T-helper 9 cell (primary cell): Measurements from ENCODE around the gene RETSAT.
"Not testable (repeated sequence)": the region's sequence is repeated elsewhere in the genome, so short reads cannot be mapped to it uniquely, and the experiment has no call there.

Experiments used
- DNase-seq: peaks from one replicate; pipeline ENCODE4 v3.0.0-alpha.2; 2020
- total RNA-seq, 2 donors: gene quantifications; one replicate each; lab custom pipeline; 2026; lab: John Stamatoyannopoulos, UW

The RETSAT gene
- total RNA-seq, result 41.3 to 53.2 reads per million in 2 donors

DNA sequence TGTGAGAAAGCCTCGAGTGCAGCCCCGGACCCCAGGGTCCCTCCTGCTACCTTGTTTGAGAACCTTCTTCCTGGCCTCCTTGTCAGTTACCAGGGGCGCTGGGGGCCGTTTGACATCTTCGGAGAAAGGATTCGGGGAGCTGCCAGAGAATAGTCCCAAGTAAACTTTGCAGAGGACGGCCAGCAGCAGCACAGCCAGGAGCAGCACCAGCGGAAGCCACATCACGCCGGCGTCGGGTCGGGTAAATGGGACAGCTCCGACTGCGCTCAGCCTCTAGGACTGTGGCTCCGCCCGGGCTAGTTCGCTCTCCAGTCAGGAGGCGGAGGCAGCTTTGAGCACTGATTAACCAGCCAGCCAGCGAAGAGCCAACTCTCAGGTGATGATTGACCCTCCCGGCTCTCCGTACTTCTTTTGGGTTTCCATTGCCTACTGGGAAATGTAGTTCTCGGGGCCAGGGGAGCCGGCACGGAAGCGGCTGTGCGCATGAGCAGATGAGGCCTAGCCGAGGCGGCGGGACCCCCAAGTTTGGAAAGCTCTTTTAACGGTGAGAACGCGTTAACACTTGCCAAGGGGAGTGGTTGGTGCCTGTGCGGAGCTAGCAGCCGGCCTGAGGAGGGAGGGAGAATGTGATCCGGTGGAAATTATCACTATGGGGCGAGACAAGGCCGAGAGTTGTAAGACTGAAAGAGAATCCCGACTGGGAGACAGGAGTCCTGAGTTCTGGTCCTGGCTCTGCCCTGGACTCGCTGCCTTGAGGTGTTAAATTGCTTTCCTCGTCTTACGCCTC lies at the start of gene RETSAT, which contains the start of gene ELMOD3:
Gene RETSAT (minus strand): TSS at position 243 of the 787 bp plus-strand sequence. CDS start 21 bp downstream, at position 222.
Gene ELMOD3 (plus strand): TSS at position 484 of the 787 bp plus-strand sequence. CDS start 2,430 bp downstream, outside the sequence.
- peak; percentile 93 for DNase-seq

DNA sequence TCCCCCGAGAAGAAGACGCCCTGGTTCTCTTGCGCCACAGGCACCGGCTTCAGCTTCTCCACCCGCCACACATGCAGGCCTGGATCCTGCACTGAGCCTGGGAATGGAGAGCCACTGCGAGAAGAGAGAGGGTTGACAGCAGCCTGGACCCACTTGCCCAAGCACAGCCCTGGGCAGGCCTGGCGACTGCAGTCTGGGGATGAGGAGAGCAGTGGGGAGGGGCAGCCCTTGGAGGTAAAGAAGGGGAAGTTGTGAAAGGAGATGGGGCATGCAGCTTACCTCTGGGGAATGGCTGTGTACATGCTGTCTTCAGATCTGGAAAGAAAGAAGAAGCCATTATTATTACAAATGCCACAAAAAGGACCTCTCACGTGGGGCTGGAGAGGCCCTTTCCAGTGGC lies 47.5 kb upstream of the RETSAT start:
- no peak for DNase-seq

DNA sequence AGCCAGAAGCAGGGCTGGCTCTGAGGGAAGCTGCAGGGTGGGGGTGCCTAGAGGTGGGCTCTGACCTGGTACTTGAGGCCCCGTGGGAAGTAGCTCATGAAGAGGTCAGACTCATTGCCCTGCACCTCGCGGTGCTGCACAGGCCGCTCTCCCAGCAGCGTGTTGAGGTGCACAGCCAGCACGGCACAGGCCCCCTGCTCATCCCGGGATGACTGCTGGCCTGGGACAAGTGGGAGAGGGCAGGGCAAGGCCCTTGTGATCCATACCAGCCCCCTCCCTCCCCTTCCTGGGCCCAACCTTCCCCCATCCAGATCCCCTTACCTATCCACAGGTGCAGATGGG lies 47.1 kb upstream of the RETSAT start:
- no peak for DNase-seq

DNA sequence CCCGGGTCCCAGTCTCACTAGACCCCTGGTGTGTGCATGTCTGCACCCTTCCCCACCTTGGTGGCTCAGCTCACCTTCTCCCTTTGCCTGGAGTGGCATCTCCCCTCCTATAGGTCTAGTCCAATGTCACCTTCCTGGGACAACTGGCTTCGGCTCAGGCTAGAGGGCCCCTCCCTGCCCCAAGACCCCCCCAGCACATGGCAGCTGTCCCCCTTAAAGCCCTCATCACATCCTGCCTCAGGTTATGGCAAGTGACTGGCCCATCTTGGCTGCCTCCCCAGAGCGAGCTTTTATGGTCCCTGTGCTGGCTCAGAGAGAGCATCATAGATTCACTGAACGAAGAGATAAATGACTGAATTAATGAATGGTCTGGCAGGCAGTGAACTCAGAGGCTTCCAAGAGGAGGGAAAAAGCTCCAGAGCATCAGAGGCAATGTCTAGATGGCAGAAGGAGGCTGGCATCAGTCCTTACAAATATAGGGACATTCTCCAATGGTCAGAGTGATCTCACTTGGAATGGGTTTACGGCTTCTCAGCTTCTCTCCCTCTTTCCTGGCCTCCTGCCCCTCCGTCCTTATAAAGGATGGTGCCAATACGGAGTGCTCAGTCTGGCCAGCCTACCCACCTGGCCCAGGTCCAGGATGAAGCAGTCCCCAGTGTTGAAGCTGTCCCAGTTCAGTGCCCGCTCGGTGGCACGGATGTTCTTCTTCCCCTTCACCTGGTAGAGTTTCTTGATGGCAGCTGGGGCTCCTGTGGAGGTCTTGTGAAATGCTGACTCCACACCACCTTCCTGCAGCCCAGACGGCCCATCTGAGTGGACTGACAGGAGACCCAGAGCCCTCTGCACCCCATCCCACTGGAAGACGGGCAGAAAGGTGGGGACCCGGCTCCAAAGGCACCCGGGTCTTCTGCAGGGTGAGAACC lies 46.5 kb upstream of the RETSAT start:
- DNase-seq, result no peak

DNA sequence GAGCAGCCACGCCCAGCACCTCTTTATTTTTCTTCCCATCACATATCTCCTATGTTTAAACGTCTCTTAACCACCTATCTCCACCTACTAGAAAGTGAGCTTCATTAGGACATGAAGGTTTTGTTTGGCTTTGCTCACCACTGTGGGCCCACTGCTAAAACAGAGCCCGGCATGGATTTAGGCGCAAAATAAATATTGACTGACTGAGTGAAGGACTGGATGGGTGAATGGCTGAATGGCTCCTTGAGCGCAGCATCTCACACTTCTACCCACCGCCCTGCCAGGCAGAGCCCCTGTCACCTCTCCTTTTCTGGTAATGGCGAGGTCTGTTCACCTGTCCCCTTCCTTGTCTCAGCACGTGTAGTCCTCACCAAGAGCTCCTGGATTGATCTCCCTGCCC lies 45.7 kb upstream of the RETSAT start:
- no peak for DNase-seq

DNA sequence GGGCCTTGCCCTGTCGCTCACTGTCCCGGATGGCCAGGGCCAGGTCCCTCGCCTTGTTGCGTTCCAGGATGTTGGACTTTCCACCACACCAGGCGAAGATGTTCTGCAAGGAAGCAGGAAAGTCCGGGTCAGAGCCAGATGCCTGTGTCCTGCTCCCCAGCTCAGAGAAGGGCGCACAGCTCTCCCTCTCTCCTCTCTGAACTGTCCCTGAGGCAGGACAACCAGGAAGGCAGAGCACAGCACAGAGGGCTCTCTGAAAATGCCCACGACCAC lies 44.8 kb upstream of the RETSAT start:
- no peak for DNase-seq

DNA sequence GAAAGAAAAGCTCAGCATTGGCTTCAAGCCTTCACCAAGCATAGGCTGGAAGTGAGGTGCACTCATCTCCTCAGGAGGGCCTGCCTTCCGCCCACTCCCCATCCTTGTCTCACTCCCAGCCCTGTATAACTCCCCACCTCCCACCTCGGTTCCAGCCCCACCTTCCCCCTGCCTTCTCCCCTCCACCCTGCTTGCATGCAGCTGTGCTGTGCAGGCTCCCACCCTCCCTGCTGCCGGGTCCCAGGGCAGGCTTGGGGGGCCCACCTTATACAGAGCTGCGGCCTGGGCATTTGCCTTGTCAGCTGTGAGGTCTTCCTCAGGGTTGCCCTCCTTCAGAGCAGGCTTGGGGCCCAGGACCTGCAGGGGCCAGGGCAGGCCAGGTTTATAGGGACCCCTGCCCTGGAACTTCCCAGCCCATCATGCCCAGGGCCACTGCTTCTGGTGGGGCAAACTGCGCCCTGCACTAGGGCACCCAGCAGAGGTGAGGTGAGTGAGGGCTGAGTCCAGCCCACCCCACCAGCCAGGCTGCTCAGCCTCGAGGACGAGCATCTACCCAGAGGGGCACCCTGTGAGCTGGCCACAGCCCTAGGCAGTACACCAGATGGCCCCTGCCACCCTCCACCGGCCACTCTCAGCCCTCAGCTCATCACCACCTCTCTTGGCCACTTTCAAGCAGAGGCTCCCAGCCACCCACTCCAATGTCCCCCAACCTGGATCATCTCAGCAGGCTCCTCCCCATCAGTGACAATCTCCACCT lies 44.3 kb upstream of the RETSAT start:
- DNase-seq, result no peak

DNA sequence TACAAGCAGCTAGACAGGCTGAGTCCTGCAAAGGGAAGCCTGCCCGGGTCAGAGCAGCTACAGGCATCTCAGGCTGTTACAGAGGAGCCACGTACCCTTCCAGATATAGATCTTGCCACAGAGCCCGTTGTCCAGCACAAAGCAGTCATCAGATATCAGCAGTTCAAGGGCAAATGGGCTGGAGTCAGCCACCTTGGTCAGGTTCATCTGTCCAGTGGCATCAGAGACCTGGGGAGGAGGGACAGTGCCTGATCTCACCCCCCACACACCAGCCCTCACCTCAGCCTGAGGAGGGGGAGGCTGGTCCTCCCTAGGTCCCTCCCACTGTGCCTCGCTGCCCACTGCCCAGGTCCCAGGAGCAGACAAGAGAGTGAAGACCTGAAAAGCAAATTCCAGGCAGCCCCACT lies 43.6 kb upstream of the RETSAT start:
- no peak for DNase-seq

DNA sequence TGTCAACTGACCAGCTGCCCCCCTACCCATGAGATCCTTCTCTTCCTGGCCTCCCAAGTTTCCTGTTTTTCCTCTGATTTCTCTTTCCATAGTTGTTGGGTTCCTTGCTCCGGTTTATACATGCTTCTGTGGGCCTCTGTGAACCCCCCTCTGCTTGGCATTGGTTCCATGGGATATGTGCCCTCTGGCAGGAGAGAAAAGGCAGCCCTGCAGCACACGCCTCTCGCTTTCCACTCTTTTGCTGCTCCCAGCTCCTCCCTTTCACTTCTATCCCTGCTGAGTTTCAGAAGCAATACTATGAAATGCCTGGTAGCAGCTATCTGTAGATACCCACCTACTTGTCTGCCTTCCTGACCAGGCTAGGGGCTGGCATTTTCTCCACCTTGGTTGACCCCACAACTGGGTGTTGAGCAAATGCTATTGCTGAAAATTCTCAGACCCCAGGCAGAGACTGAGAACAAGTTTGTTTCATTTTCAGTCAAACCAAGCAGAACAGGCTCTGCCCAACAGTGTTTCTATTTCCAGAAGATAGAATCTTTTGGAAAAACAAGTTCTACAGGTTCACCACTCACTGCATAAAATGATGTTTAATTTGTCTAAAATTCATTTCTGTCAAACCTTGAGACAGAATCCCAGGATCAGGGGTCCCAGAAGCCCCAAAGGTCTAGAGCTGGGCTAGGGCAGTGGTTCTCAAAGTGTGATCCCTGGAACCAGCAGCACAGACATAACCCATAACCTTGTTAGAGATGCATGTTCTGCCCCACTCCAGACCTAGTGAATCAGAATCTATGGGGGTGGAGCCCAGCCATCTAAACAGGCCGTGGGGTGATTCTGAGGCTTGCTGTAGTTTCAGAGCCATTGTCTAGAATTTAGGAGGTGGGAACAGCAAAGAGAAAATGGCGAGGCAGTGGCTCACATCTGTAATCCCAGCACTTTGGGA lies 42.5 kb upstream of the RETSAT start:
- no peak for DNase-seq

DNA sequence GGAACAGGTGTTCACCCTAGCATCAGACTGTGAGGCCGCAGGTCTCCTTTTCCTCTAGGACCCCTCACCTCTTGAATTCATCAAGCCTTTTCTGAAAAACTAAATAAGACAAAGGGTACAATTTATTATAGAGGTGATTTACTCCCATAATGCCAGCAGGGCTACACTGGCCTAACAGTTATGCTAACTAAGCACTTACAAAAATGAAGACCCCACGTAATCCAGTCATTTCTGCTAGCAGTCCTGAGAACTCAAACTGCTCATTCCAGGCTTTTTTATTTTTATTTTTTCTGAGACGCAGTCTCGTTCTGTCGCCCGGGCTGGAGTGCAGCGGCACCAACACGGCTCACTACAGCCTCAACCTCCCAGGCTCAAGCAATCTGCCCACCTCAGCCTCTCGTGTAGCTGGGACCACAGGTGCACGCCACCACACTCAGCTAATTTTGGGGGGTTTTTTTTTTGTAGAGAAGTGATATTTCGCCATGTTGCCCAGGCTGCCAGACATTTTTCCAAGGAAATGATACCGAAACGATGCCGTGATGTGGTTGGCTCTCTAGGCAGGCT lies 41.7 kb upstream of the RETSAT start:
- no peak for DNase-seq

DNA sequence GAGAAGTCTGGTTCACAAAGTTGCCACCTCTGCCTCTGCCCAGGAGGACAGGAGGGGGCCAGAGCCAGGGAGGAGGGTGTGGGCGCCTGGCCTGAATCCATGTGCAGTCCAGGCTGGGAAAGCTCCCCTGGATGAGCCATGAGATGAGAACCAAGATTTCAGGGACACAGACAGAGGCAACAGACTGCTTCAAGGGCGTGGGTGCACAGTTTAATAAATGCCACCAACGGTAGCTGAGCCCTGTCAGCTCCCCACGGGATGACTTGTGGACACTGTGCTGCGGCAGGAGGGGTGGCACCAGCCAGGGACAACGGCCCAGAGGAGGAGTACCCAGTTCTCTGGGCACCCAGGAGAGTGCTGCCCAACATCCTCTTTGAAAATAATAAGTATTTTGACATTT lies 40.6 kb upstream of the RETSAT start:
- no peak for DNase-seq

DNA sequence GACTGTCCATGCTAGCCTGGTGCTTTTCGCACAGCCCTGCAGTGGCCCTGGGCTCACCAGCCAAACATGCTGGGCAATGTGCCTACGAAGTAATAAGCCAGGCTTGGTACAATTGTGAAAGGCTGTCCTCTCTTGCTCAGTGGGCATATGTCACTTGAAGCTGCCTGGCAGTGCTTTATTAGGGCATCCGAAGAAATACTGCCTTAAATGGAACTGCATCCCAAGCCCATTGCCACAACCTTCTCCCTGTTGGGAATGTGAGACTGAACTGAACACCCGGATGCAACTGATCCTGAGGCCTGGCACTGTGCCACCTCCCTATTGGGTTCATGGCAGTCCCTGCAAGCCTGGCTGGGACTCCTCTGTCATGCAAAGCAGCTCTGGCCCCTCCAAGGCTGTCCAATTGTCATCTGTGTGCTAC lies 39.9 kb upstream of the RETSAT start:
- DNase-seq, result no peak

DNA sequence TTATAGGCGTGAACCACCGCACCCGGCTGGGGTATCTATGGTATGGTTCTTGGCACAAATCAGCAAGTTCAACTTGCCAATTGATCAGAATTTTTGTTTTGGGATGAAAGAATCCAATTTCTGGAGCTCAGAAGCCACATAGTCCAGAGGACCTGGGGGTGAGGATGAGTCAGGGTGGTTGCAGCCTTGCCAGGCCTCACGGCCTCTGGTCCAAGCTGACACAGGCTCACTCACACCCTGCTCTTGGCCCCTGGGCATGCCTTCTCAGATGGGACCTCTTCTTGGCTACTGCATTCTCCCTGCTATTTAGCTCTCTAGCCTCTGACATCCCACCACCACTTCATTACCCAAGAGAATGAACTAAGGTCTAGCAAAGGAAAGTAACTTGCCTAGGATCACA lies 39.5 kb upstream of the RETSAT start:
- no peak for DNase-seq

DNA sequence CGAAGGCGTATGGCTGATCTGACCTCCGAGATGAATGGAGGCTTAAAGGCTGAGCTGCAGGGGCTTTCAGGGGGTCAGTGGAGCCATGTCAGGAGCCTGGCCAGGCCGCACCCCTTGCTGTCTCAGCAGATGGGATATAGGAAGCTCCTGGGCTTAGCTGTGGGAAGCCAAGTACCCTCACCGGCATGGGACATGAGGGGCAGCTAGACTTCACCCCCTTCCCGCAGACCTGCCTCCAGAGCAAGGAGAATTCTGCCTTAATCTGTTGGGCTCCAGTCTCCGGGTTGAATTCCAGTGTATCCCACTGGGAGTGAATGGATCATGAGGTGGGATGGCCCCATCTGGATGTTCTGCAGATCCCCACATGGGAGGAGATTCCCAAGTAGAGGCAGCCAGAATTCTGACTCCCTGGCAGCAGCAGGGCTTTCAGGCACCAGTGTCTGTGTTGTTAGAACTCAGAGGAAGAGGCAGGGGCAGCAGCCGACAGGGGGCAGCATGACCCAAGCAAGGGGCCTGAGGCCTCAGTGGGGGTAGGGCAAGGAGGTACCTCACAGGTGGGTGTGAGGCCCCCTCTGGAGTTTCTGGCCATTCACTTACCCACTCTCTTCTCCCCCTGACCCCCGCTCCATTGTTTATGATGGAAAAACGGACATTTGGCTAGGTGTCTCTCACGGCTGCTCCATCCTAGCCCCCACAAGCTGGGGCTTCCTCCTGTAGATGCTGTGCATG lies 36.8 kb upstream of the RETSAT start:
- peak; percentile 68 for DNase-seq

DNA sequence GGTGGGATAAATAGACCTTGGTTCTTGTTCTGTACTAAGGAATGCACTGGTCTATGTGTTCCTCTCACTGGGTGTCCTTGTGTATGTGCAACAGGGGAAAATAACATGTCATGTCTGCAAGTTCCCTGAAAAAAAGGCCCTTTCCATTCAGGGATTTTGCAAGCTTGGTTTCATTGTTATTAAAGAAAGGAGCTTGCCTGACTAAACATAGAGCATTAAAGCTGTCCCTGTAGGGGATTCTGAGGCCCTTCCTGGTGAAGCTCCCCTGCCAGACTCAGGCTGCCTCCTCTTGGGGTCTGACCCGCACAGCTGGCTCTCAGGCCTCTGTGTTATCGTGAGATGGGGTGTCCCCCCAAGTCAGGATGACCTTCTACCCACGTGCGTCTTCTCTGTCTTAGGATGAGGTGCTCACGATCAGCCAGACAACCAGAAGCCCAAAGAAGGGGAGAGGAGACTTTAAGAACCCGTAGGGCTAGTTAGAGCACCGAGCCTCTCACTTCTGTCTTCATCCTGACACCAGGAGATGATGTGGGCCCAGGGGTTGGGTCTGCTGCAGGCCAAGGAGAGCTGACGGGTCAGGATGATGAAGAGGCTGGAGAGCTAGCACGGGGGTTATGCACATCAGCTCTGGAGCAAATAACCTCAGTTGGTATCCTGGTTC lies 34.7 kb upstream of the RETSAT start:
- DNase-seq, result no peak

DNA sequence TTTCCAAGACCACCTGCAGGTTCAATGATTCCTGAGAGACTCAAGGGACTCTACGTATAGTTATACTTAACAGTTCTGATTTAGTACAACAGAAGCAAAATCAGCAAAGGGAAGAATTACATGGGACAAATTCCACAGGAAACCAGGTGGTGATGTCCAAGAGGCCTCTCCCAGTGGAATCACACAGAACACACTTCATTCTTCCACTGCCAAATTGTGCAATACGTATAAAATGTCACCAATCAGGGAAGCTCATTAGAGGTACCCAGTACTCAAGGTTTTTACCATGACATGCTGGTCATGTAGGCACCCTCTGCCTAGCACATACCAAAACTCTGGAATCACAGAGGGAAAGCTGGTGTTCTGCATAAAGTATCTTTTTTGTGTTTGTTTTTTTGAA lies 33.4 kb upstream of the RETSAT start:
- DNase-seq, result no peak

DNA sequence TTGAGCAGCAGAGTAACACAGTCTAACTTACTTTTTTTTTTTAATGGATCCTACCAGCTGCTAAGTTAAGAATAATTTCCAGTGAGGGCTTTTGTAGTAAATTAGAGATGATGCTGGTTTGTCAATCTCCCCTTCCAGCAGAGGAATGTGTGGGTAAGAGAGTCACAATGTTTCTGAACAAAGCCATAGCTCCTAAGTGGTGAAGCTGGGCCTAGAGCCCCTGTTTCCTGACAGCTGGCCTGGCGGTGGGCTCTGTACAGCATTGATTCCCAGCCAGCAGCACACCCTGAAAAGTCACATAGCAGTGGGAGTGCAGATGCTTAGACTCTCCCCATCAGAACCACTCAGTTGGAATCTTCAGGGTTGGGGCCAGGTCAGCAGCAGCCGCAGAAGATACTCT lies 31.4 kb upstream of the RETSAT start:
- no peak for DNase-seq

DNA sequence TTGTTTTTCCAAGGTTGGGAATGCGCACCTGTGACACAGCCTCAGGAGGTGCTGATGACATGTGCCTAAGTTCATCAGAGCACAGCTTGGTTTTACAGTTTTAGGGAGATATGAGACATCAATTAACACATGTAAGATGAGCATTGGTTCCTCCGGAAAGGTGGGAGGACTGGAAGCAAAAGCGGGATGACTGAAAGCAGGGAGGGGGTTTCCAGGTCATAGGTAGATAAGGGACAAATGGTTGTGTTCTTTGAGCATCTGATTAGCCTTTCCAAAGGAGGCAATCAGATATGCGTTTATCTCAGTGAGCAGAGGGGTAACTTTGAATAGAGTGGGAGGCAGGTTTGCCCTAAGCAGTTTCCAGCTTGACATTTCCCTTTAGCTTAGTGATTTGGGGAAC lies 29.5 kb upstream of the RETSAT start:
- no peak for DNase-seq

DNA sequence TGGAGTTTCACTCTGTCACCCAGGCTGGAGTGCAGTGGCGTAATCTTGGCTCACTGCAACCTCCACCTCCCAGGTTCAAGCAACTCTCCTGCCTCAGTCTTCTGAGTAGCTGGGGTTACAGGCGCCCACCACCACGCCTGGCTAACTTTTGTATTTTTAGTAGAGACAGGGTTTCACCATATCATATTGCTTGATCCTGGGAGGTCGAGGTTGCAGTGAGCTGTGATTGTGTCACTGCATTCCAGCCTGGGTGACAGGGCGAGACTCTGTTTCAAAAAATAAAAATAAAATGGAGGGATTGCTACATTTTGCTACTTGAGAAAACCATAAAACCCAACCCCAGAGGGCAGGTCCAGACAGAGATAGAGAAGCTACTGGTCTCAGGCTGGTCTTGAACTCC lies 28.8 kb upstream of the RETSAT start:
- DNase-seq, result not testable (repeated sequence)

DNA sequence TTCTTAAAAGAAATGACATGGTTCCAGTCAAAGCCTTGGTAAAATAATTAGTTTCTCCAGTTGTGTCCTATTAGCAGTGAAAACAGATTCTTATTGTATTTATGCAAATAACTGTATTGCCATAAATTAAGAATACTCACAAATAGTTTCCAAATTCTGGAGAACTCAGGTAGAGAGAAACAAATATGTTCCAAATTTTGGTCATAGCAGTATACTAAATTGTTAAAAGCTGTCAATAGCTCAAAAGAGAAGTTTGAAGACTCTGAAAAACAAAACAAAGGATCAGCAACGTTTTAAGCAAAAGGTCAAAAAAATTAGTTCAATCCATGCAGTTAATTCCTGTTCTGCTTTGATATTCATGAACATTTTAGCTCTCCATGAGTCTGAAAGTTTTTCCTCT lies 25.7 kb upstream of the RETSAT start:
- DNase-seq, result no peak

DNA sequence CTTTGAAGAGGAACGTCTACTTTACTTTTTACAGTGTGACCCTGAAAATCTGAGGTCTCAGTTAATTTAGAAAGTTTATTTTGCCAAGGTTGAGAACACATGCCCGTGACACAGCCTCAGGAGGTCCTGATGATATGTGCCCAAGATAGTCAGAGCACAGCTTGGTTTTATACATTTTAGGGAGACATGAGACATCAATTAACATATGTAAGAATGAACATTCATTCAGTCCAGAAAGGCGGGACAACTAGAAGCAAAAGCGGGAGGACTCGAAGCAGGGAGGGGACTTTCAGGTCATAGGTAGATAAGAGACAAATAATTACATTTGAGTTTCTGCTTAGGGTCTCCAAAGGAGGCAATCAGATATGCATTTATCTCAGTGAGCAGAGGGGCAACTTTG lies 23.9 kb upstream of the RETSAT start:
- DNase-seq, result no peak
